ENCODE data around the gene ENOX1. TPM values are rescaled to one million over a fixed set of nuclear protein-coding genes. Genes with fewer than 3 reads are reported as not detected.

The ENOX1 gene
- total RNA-seq, 2 donors from 2014 or later = not detected

GRCh38 chr13:43780666-43781065, 6.1 kb downstream of the ENOX1 start:
- no peaks in the 10 kb centered on the region for H3K9me3 ChIP-seq (ENCODE audit: control insufficient read depth, low read length, poor library complexity, severe bottlenecking)
- peaks cover 53% of the 10 kb centered on the region for H3K27me3 Mint-ChIP-seq
- peaks cover 2% of the 10 kb centered on the region for H3K4me1 Mint-ChIP-seq
- no peak for ATAC-seq
- no peak overlapping the region for H3K4me3 Mint-ChIP-seq
- no peak overlapping the region for H3K27ac Mint-ChIP-seq
- no peak for DNase-seq
- H3K36me3 Mint-ChIP-seq (ENCODE audit: low read depth) = no peaks in the 10 kb centered on the region

- no peak for DNase-seq
- Mint-ChIP-seq H3K36me3 (ENCODE audit: low read depth) (no peaks in the 10 kb centered on the region), H3K27ac (no peak overlapping the region), H3K27me3 (peaks cover 57% of the 10 kb centered on the region), H3K4me1 (peaks cover 2% of the 10 kb centered on the region), H3K4me3 (no peak overlapping the region)
- no peaks in the 10 kb centered on the region for H3K9me3 ChIP-seq (ENCODE audit: control insufficient read depth, low read length, poor library complexity, severe bottlenecking)
- no peak for ATAC-seq
Observed at GRCh38 chr13:43776501-43777079, 10.2 kb downstream of the ENOX1 start.

- Mint-ChIP-seq H3K36me3 (ENCODE audit: low read depth) (no peaks in the 10 kb centered on the region), H3K27me3 (peaks cover 55% of the 10 kb centered on the region), H3K4me3 (no peak overlapping the region), H3K27ac (no peak overlapping the region), H3K4me1 (peaks cover 2% of the 10 kb centered on the region)
- ATAC-seq = no peak
- H3K9me3 ChIP-seq (ENCODE audit: control insufficient read depth, low read length, poor library complexity, severe bottlenecking) = no peaks in the 10 kb centered on the region
- DNase-seq = no peak
Observed at GRCh38 chr13:43776006-43776405, 10.8 kb downstream of the ENOX1 start.

- ATAC-seq = no peak
- Mint-ChIP-seq H3K36me3 (ENCODE audit: low read depth) (no peaks in the 10 kb centered on the region), H3K4me1 (peaks cover 2% of the 10 kb centered on the region), H3K4me3 (no peak overlapping the region), H3K27ac (no peak overlapping the region), H3K27me3 (peaks cover 45% of the 10 kb centered on the region)
- DNase-seq = no peak
- H3K9me3 ChIP-seq (ENCODE audit: control insufficient read depth, low read length, poor library complexity, severe bottlenecking) = no peaks in the 10 kb centered on the region
Observed at GRCh38 chr13:43773602-43774001, 13.2 kb downstream of the ENOX1 start.

GRCh38 chr13:43770871-43771270, 15.9 kb downstream of the ENOX1 start:
- Mint-ChIP-seq H3K4me1 (no peaks in the 10 kb centered on the region), H3K27ac (no peak overlapping the region), H3K36me3 (ENCODE audit: low read depth) (no peaks in the 10 kb centered on the region), H3K4me3 (no peak overlapping the region), H3K27me3 (peaks cover 45% of the 10 kb centered on the region)
- H3K9me3 ChIP-seq (ENCODE audit: control insufficient read depth, low read length, poor library complexity, severe bottlenecking) = no peaks in the 10 kb centered on the region
- no peak for DNase-seq
- no peak for ATAC-seq

- H3K36me3 Mint-ChIP-seq (ENCODE audit: low read depth) = no peaks in the 10 kb centered on the region
- DNase-seq (no peak), ATAC-seq (no peak)
- no peaks in the 10 kb centered on the region for H3K4me1 Mint-ChIP-seq
- H3K4me3 Mint-ChIP-seq = no peak overlapping the region
- H3K9me3 ChIP-seq (ENCODE audit: control insufficient read depth, low read length, poor library complexity, severe bottlenecking) = no peaks in the 10 kb centered on the region
- peaks cover 51% of the 10 kb centered on the region for H3K27me3 Mint-ChIP-seq
- no peak overlapping the region for H3K27ac Mint-ChIP-seq
Observed at GRCh38 chr13:43769529-43769928, 17.2 kb downstream of the ENOX1 start.

GRCh38 chr13:43767341-43767931, 19.3 kb downstream of the ENOX1 start:
- ATAC-seq = no peak
- no peak overlapping the region for H3K4me3 Mint-ChIP-seq
- DNase-seq = no peak
- peaks cover 46% of the 10 kb centered on the region for H3K27me3 Mint-ChIP-seq
- no peaks in the 10 kb centered on the region for H3K36me3 Mint-ChIP-seq (ENCODE audit: low read depth)
- H3K27ac Mint-ChIP-seq = no peak overlapping the region
- H3K4me1 Mint-ChIP-seq = no peaks in the 10 kb centered on the region
- no peaks in the 10 kb centered on the region for H3K9me3 ChIP-seq (ENCODE audit: control insufficient read depth, low read length, poor library complexity, severe bottlenecking)

- Mint-ChIP-seq H3K27ac (no peak overlapping the region), H3K4me1 (no peaks in the 10 kb centered on the region), H3K27me3 (peaks cover 53% of the 10 kb centered on the region), H3K4me3 (no peak overlapping the region), H3K36me3 (ENCODE audit: low read depth) (no peaks in the 10 kb centered on the region)
- DNase-seq (no peak), ATAC-seq (no peak)
- no peaks in the 10 kb centered on the region for H3K9me3 ChIP-seq (ENCODE audit: control insufficient read depth, low read length, poor library complexity, severe bottlenecking)
Observed at GRCh38 chr13:43766725-43767124, 20.0 kb downstream of the ENOX1 start.

- Mint-ChIP-seq H3K36me3 (ENCODE audit: low read depth) (no peaks in the 10 kb centered on the region), H3K27me3 (peaks cover 56% of the 10 kb centered on the region), H3K4me1 (no peaks in the 10 kb centered on the region), H3K4me3 (no peak overlapping the region), H3K27ac (no peak overlapping the region)
- no peak for DNase-seq
- no peak for ATAC-seq
- H3K9me3 ChIP-seq (ENCODE audit: control insufficient read depth, low read length, poor library complexity, severe bottlenecking) = no peaks in the 10 kb centered on the region
Observed at GRCh38 chr13:43764349-43764748, 22.4 kb downstream of the ENOX1 start.

GRCh38 chr13:43763143-43763759, 23.5 kb downstream of the ENOX1 start:
- ATAC-seq = no peak
- H3K27ac Mint-ChIP-seq = no peak overlapping the region
- H3K36me3 Mint-ChIP-seq (ENCODE audit: low read depth) = no peaks in the 10 kb centered on the region
- H3K27me3 Mint-ChIP-seq = peaks cover 54% of the 10 kb centered on the region
- H3K4me1 Mint-ChIP-seq = no peaks in the 10 kb centered on the region
- no peak overlapping the region for H3K4me3 Mint-ChIP-seq
- H3K9me3 ChIP-seq (ENCODE audit: control insufficient read depth, low read length, poor library complexity, severe bottlenecking) = no peaks in the 10 kb centered on the region
- DNase-seq = no peak

GRCh38 chr13:43761616-43762315, 25.0 kb downstream of the ENOX1 start:
- peaks cover 44% of the 10 kb centered on the region for H3K27me3 Mint-ChIP-seq
- H3K36me3 Mint-ChIP-seq (ENCODE audit: low read depth) = no peaks in the 10 kb centered on the region
- no peaks in the 10 kb centered on the region for H3K9me3 ChIP-seq (ENCODE audit: control insufficient read depth, low read length, poor library complexity, severe bottlenecking)
- ATAC-seq (no peak), DNase-seq (no peak)
- H3K27ac Mint-ChIP-seq = no peak overlapping the region
- H3K4me1 Mint-ChIP-seq = no peaks in the 10 kb centered on the region
- H3K4me3 Mint-ChIP-seq = no peak overlapping the region

GRCh38 chr13:43760257-43760656, 26.5 kb downstream of the ENOX1 start:
- H3K27me3 Mint-ChIP-seq = peaks cover 43% of the 10 kb centered on the region
- ATAC-seq (no peak), DNase-seq (no peak)
- no peaks in the 10 kb centered on the region for H3K36me3 Mint-ChIP-seq (ENCODE audit: low read depth)
- H3K4me3 Mint-ChIP-seq = no peak overlapping the region
- no peaks in the 10 kb centered on the region for H3K9me3 ChIP-seq (ENCODE audit: control insufficient read depth, low read length, poor library complexity, severe bottlenecking)
- no peak overlapping the region for H3K27ac Mint-ChIP-seq
- no peaks in the 10 kb centered on the region for H3K4me1 Mint-ChIP-seq

GRCh38 chr13:43758834-43759233, 27.9 kb downstream of the ENOX1 start:
- H3K27ac Mint-ChIP-seq = no peak overlapping the region
- H3K4me1 Mint-ChIP-seq = no peaks in the 10 kb centered on the region
- no peak for DNase-seq
- no peaks in the 10 kb centered on the region for H3K36me3 Mint-ChIP-seq (ENCODE audit: low read depth)
- ATAC-seq = no peak
- H3K9me3 ChIP-seq (ENCODE audit: control insufficient read depth, low read length, poor library complexity, severe bottlenecking) = no peaks in the 10 kb centered on the region
- peaks cover 36% of the 10 kb centered on the region for H3K27me3 Mint-ChIP-seq
- H3K4me3 Mint-ChIP-seq = no peak overlapping the region

Measured in T-helper 17 cell (primary cell).